Neural crest cell (in vitro differentiated cells): Measurements from ENCODE around the gene APCDD1. TPM values are rescaled to one million over a fixed set of nuclear protein-coding genes. Genes with fewer than 3 reads are reported as not detected.
A peak's percentile ranks its signal among the peaks of the same experiment; 100 is the strongest.
"Not testable (repeated sequence)": the region's sequence is repeated elsewhere in the genome, so short reads cannot be mapped to it uniquely, and the experiment has no call there.

Source experiments
- DNase-seq: peaks from one replicate; pipeline ENCODE4 v3.0.0; 2021; ENCODE audit warnings: low read depth, mixed read lengths, low spot score
- H3K27ac Mint-ChIP-seq: one replicate; pipeline ENCODE4 v1.8.0; 2021; ENCODE audit warnings: mild to moderate bottlenecking, mixed read lengths; ENCODE audit not compliant: unreplicated experiment
- H3K27me3 Mint-ChIP-seq: 2 replicates; pipeline ENCODE4 v1.8.0; 2021; ENCODE audit warnings: low read depth, mild to moderate bottlenecking, mixed read lengths
- H3K36me3 Mint-ChIP-seq: 2 replicates; pipeline ENCODE4 v1.8.0; 2021; ENCODE audit warnings: low read depth, mild to moderate bottlenecking, mixed read lengths
- H3K4me1 Mint-ChIP-seq: 2 replicates; pipeline ENCODE4 v1.8.0; 2021; ENCODE audit warnings: mixed read lengths
- H3K4me3 Mint-ChIP-seq: one replicate; pipeline ENCODE4 v1.8.0; 2021; ENCODE audit warnings: mild to moderate bottlenecking, mixed read lengths
- H3K9me3 Mint-ChIP-seq: 2 replicates; pipeline ENCODE4 v1.8.0; 2021; ENCODE audit warnings: mixed read lengths
- CTCF ChIP-seq: fragments of 200-600 bp; sonication (generic); conservative IDR thresholded peaks from 2 replicates; pipeline ENCODE4 v1.5.0; 2021; ENCODE audit warnings: antibody characterized with exemption, mild to moderate bottlenecking
- total RNA-seq: library from RNA; stranded (reverse); gene quantifications from 2 replicates; pipeline ENCODE4 v1.2.1, GENCODE V29; 2021

Gene APCDD1
- total RNA-seq, 1 donor from 2014 or later: 51.9 TPM

- no peaks in the 10 kb centered on the region for H3K27me3 Mint-ChIP-seq
- H3K36me3 Mint-ChIP-seq: no peaks in the 10 kb centered on the region
- TF ChIP-seq CTCF: no peak
- no peaks in the 10 kb centered on the region for H3K9me3 Mint-ChIP-seq
- no peak for DNase-seq
- peaks cover 14% of the 10 kb centered on the region for H3K4me1 Mint-ChIP-seq
- H3K4me3 Mint-ChIP-seq: no peak overlapping the region
- H3K27ac Mint-ChIP-seq: no peak overlapping the region
Measured at GRCh38 chr18:10533111-10533510, 78.7 kb downstream of the APCDD1 start.

DNA sequence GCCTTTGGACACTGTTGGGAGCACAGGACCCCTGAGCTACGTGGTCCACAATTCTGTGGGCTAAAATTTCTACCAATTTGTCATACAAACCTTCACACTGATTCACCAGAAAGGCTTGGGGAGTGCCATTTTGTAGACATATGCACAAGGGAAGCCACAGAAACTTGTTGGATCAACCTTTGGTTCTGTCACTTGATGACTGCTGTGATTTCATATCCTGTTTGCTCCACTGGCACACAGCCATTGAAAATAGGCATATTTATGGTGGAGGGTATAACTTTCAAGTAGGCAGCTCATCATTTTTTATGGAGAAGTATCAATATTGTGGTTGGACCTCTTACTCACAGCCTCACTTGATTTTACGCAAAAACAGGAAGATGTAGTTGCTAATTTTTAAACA, 81.8 kb downstream of the APCDD1 start:
- no peaks in the 10 kb centered on the region for H3K27me3 Mint-ChIP-seq
- no peak overlapping the region for H3K27ac Mint-ChIP-seq
- no peaks in the 10 kb centered on the region for H3K9me3 Mint-ChIP-seq
- H3K4me1 Mint-ChIP-seq: no peaks in the 10 kb centered on the region
- no peak for TF ChIP-seq CTCF
- DNase-seq: no peak
- H3K4me3 Mint-ChIP-seq: no peak overlapping the region
- peaks cover 14% of the 10 kb centered on the region for H3K36me3 Mint-ChIP-seq

GRCh38 chr18:10537765-10538164, 83.3 kb downstream of the APCDD1 start:
- H3K4me3 Mint-ChIP-seq: no peak overlapping the region
- peaks cover 19% of the 10 kb centered on the region for H3K36me3 Mint-ChIP-seq
- TF ChIP-seq CTCF: no peak
- H3K27me3 Mint-ChIP-seq: no peaks in the 10 kb centered on the region
- H3K27ac Mint-ChIP-seq: no peak overlapping the region
- H3K4me1 Mint-ChIP-seq: no peaks in the 10 kb centered on the region
- DNase-seq: no peak
- no peaks in the 10 kb centered on the region for H3K9me3 Mint-ChIP-seq

DNA sequence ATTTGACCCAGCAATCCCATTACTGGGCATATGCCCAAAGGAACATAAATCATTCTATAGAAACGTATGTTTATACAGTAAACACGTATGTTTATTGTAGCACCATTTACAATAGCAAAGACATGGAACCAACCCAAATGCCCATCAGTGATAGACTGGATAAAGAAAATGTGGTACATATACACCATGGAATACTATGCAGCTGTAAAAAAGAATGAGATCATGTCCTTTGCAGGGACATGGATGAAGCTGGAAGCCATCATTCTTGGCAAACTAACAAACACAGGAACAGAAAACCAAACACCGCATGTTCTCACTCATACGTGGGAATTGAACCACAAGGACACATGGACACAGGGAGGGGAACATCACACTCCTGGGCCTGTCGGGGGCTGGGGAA, 84.7 kb downstream of the APCDD1 start:
- Mint-ChIP-seq H3K36me3 (peaks cover 20% of the 10 kb centered on the region), H3K27ac (peak overlapping the region; percentile 54)
- H3K4me1 Mint-ChIP-seq, H3K27me3 Mint-ChIP-seq, DNase-seq, H3K9me3 Mint-ChIP-seq, H3K4me3 Mint-ChIP-seq: not testable (repeated sequence)

Other genes with a start within 250 kb of the APCDD1 start
- 21.1 and 23.6 TPM in 2 replicates for gene NAPG, start 71.4 kb downstream of the APCDD1 start, total RNA-seq